ENCODE results near the gene HDC. TPM values are rescaled to one million over a fixed set of nuclear protein-coding genes. Genes with fewer than 3 reads are reported as not detected.

Gene HDC
- total RNA-seq, 1 donor from 2014 or later, result not detected

DNA sequence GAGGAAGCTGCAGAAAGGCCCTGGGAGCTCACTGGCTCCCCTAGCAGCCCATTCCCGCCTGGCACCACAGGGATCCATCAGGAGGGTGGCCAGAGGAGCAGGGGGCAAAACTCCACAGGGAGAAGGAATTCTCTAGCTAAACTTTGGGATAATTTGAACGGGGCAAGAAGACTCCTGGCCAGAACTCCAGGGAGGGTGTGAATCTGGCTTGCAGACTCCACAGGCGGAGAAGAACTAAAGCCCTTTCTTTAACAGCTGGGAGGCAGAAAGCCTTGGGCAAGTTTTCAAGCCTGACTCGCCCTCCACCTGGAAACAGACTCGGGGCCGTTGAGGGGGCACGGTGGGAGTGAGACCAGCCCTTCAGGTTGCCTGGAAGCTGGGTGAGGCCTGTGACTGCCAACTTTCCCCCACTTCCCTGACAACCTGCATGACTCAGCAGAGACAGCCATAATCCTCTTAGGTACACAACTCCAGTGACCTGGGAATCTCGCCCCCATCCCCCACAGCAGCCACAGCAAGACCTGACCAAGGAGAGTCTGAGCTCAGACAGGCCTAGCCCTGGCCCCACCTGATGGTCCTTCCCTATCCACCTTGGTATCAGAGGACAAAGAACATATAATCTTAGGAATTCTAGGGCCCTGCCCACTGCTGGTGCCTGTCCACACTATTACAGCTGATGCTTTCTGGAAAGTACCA, 54.9 kb downstream of the HDC start:
- Mint-ChIP-seq H3K27ac (ENCODE audit: unreplicated experiment) (no peak overlapping the region), H3K4me1 (ENCODE audit: unreplicated experiment) (no peaks in the 10 kb centered on the region), H3K4me3 (ENCODE audit: unreplicated experiment) (no peak overlapping the region), H3K9me3 (ENCODE audit: unreplicated experiment) (peaks cover 18% of the 10 kb centered on the region), H3K36me3 (ENCODE audit: unreplicated experiment) (no peaks in the 10 kb centered on the region), H3K27me3 (ENCODE audit: unreplicated experiment) (peaks cover 45% of the 10 kb centered on the region)
- TF ChIP-seq, protein P1, sequence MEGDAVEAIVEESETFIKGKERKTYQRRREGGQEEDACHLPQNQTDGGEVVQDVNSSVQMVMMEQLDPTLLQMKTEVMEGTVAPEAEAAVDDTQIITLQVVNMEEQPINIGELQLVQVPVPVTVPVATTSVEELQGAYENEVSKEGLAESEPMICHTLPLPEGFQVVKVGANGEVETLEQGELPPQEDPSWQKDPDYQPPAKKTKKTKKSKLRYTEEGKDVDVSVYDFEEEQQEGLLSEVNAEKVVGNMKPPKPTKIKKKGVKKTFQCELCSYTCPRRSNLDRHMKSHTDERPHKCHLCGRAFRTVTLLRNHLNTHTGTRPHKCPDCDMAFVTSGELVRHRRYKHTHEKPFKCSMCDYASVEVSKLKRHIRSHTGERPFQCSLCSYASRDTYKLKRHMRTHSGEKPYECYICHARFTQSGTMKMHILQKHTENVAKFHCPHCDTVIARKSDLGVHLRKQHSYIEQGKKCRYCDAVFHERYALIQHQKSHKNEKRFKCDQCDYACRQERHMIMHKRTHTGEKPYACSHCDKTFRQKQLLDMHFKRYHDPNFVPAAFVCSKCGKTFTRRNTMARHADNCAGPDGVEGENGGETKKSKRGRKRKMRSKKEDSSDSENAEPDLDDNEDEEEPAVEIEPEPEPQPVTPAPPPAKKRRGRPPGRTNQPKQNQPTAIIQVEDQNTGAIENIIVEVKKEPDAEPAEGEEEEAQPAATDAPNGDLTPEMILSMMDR (IDR thresholded peaks at IDR 0.05), result no peak
- DNase-seq (ENCODE audit: extremely low spot score, unreplicated experiment), result no peak

DNA sequence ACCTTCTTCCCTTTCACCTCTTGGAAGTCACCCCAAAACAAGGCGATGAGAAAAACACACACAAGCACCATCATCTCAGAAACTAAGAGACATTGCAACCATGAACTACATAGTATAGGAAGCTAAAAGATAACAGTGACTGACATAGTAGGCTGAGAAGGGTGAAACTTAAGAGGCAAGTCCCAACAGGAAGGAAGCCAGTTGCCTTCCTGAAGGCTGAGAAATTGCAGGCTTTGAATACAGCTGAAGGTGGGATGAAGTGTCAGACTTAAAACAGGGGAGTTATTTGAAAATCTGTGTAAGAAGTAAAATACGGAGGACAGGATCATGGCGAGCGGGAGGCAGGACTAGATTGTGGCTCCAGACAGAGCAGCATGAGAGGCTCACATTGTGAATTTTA, 55.7 kb downstream of the HDC start:
- TF ChIP-seq, protein P1 (IDR thresholded peaks at IDR 0.05), result no peak
- Mint-ChIP-seq H3K4me1 (ENCODE audit: unreplicated experiment) (no peaks in the 10 kb centered on the region), H3K9me3 (ENCODE audit: unreplicated experiment) (peaks cover 10% of the 10 kb centered on the region), H3K36me3 (ENCODE audit: unreplicated experiment) (no peaks in the 10 kb centered on the region), H3K27ac (ENCODE audit: unreplicated experiment) (no peak overlapping the region), H3K4me3 (ENCODE audit: unreplicated experiment) (no peak overlapping the region), H3K27me3 (ENCODE audit: unreplicated experiment) (peaks cover 42% of the 10 kb centered on the region)
- no peak for DNase-seq (ENCODE audit: extremely low spot score, unreplicated experiment)

DNA sequence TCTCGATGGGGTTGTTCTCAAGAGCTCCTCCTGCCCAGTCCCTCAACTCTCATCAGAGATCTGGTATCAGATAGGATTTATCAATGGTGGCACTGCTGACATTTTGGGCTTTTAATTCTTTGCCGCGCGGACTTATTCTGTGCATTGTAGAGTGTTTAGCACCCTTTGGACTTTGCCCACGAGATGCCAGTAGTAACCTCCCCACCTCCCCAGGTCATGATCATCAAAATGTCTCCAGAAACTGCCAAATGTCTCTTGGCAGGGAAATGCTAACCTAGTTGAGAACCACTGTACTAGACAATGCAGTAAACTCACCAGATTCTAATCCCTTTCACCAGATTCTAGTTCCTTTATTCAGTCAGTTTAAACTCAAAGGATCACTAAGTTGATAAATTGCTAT, 59.5 kb downstream of the HDC start:
- H3K9me3 Mint-ChIP-seq (ENCODE audit: unreplicated experiment), result no peaks in the 10 kb centered on the region
- TF ChIP-seq, protein P1 (IDR thresholded peaks at IDR 0.05), result no peak
- H3K27ac Mint-ChIP-seq (ENCODE audit: unreplicated experiment), result no peak overlapping the region
- no peak overlapping the region for H3K4me3 Mint-ChIP-seq (ENCODE audit: unreplicated experiment)
- no peaks in the 10 kb centered on the region for H3K36me3 Mint-ChIP-seq (ENCODE audit: unreplicated experiment)
- peaks cover 11% of the 10 kb centered on the region for H3K27me3 Mint-ChIP-seq (ENCODE audit: unreplicated experiment)
- DNase-seq (ENCODE audit: extremely low spot score, unreplicated experiment), result no peak
- no peaks in the 10 kb centered on the region for H3K4me1 Mint-ChIP-seq (ENCODE audit: unreplicated experiment)

DNA sequence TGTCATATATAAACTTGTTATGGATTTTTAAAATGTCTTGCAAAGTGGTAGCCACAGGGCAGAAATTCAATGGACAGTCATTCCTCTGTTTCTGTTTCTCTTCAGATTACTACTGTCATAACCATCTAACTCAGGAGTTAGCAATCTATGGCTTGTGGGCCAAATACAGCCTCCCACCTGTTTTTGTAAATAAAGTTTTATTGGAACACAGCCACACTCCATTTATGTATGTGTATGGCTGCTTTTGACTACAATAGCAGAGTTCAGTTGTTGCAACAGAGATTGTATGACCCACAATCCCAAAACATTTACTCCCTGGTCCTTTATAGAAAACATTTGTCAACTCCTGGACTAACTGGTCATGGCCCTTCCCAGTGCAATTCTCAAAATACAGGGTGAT, 63.5 kb downstream of the HDC start:
- TF ChIP-seq, protein P1 (IDR thresholded peaks at IDR 0.05), result no peak
- Mint-ChIP-seq H3K9me3 (ENCODE audit: unreplicated experiment) (no peaks in the 10 kb centered on the region), H3K4me3 (ENCODE audit: unreplicated experiment) (no peak overlapping the region), H3K4me1 (ENCODE audit: unreplicated experiment) (no peaks in the 10 kb centered on the region), H3K27me3 (ENCODE audit: unreplicated experiment) (peaks cover 12% of the 10 kb centered on the region), H3K36me3 (ENCODE audit: unreplicated experiment) (no peaks in the 10 kb centered on the region), H3K27ac (ENCODE audit: unreplicated experiment) (no peak overlapping the region)
- no peak for DNase-seq (ENCODE audit: extremely low spot score, unreplicated experiment)

DNA sequence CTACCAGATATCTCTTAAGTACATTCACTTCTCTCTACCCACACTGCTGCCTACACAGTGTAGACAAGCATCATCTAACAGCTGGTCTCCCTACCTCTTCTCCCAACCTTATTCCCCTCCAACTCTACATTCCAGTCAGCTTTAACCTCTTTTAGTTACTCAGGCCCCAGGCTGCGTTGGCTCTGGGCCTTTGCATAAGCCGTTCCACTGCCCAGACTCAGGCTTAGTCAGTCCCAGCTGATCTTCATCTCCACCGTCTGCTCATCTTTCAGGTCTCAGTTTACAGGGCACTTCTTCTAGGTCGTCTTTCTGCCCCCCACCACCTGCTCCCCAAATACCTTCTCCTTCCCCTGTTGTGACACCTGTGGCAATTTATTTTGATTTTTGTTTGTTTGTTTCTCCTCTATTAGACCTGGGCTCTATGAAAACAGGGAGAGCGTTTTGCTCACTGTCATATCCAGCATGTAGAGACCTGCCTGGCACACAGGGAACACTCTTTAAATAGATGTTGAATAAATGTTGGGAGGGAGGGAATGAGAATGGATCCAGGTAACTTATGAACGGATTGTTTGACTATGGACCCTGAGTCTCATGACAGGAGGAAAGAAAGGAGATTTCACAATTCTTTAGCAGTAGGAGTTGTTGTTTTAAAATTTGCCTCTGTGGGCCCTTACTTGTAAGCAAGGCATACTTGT, 72.5 kb downstream of the HDC start:
- H3K36me3 Mint-ChIP-seq (ENCODE audit: unreplicated experiment), result no peaks in the 10 kb centered on the region
- DNase-seq (ENCODE audit: extremely low spot score, unreplicated experiment), result no peak
- TF ChIP-seq, protein P1 (IDR thresholded peaks at IDR 0.05), result no peak
- H3K4me3 Mint-ChIP-seq (ENCODE audit: unreplicated experiment), result no peak overlapping the region
- no peaks in the 10 kb centered on the region for H3K4me1 Mint-ChIP-seq (ENCODE audit: unreplicated experiment)
- H3K27ac Mint-ChIP-seq (ENCODE audit: unreplicated experiment), result no peak overlapping the region
- H3K27me3 Mint-ChIP-seq (ENCODE audit: unreplicated experiment), result peaks cover 45% of the 10 kb centered on the region
- H3K9me3 Mint-ChIP-seq (ENCODE audit: unreplicated experiment), result no peaks in the 10 kb centered on the region

All from osteocyte (in vitro differentiated cells).